ENCODE data around the gene PPIL3. TPM values are rescaled to one million over a fixed set of nuclear protein-coding genes. Genes with fewer than 3 reads are reported as not detected.
"Not testable (repeated sequence)": the region's sequence is repeated elsewhere in the genome, so short reads cannot be mapped to it uniquely, and the experiment has no call there.

The PPIL3 gene
- polyA plus RNA-seq, 3 donors, result 12.3 to 34.6 (median 20.4) TPM

DNA sequence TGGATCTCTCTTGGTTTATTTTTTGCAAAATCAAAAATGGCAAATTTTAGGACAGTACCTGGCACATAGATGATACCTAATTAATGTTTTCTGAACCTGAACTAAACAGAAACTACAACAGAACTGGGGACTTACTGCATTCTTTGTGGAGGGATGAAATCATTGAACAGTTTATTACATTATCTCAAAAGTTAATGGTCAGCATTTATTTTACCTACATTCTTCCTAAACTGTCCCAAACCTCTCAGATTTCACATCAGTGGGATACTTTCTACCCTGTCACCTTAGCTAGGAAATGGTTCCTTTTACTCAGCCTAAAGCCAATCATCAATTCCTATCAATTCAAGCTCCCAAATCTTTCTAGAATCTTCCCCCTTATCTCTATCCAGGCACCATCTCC lies 10.6 kb upstream of the PPIL3 start:
- H3K4me2 ChIP-seq (replicated peaks; ENCODE audit: extremely low read depth, low read length, poor library complexity, severe bottlenecking), result no peak overlapping the region
- Mint-ChIP-seq H3K4me1 (peaks cover 13% of the 10 kb centered on the region), H3K4me3 (no peak overlapping the region), H3K27ac (peak overlapping the region in 1 of 7 donors; percentile 74), H3K36me3 (peaks cover 51 to 70% of the 10 kb centered on the region in 2 donors), H3K27me3 (ENCODE audit: low read depth in 3 of 3) (no peaks in the 10 kb centered on the region), H3K9me3 (no peaks in the 10 kb centered on the region)
- intact Hi-C loops (cut with micrococcal nuclease), result loop anchor here in 1 of 2 donors (10.0 kb wide), 1 partner anchor 335 kb away; no protein-coding TSS in a partner anchor
- TF ChIP-seq, protein P1, sequence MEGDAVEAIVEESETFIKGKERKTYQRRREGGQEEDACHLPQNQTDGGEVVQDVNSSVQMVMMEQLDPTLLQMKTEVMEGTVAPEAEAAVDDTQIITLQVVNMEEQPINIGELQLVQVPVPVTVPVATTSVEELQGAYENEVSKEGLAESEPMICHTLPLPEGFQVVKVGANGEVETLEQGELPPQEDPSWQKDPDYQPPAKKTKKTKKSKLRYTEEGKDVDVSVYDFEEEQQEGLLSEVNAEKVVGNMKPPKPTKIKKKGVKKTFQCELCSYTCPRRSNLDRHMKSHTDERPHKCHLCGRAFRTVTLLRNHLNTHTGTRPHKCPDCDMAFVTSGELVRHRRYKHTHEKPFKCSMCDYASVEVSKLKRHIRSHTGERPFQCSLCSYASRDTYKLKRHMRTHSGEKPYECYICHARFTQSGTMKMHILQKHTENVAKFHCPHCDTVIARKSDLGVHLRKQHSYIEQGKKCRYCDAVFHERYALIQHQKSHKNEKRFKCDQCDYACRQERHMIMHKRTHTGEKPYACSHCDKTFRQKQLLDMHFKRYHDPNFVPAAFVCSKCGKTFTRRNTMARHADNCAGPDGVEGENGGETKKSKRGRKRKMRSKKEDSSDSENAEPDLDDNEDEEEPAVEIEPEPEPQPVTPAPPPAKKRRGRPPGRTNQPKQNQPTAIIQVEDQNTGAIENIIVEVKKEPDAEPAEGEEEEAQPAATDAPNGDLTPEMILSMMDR (IDR thresholded peaks at IDR 0.05), result no peak
- no peaks in the 10 kb centered on the region for H3K9me3 ChIP-seq (replicated peaks in 1 of 2; ENCODE audit: control insufficient read depth in 1 of 2, insufficient read depth in 1 of 2, low read length in 2 of 2)
- no peak overlapping the region for H3K4me3 ChIP-seq (replicated peaks in 1 of 3; ENCODE audit: low read depth in 2 of 3, low read length in 3 of 3)
- DNase-seq, result no peak
- no peak overlapping the region for H2AFZ ChIP-seq (ENCODE audit: insufficient read depth, low read depth, low read length, poor library complexity, severe bottlenecking)
- no peak overlapping the region for H3K9ac ChIP-seq (ENCODE audit: insufficient read depth, low read length, poor library complexity, severe bottlenecking)
- H3K27ac ChIP-seq (ENCODE audit: low read depth in 1 of 2, low read length in 2 of 2), result no peak overlapping the region
- no peaks in the 10 kb centered on the region for H4K20me1 ChIP-seq (ENCODE audit: insufficient read depth, low read length)
- no peaks in the 10 kb centered on the region for H3K27me3 ChIP-seq (ENCODE audit: control insufficient read depth in 2 of 2, insufficient read depth in 2 of 2, low read length in 2 of 2)
- H3K79me2 ChIP-seq (ENCODE audit: insufficient read depth, low read length), result no peaks in the 10 kb centered on the region
- peaks cover 60 to 76% of the 10 kb centered on the region in 2 donors for H3K36me3 ChIP-seq (replicated peaks in 1 of 2; ENCODE audit: control insufficient read depth in 1 of 2, insufficient read depth in 2 of 2, low read length in 2 of 2)
- H3K4me1 ChIP-seq (ENCODE audit: control insufficient read depth in 1 of 2, insufficient read depth in 2 of 2, low read length in 2 of 2), result peaks cover 8 to 11% of the 10 kb centered on the region in 2 donors

DNA sequence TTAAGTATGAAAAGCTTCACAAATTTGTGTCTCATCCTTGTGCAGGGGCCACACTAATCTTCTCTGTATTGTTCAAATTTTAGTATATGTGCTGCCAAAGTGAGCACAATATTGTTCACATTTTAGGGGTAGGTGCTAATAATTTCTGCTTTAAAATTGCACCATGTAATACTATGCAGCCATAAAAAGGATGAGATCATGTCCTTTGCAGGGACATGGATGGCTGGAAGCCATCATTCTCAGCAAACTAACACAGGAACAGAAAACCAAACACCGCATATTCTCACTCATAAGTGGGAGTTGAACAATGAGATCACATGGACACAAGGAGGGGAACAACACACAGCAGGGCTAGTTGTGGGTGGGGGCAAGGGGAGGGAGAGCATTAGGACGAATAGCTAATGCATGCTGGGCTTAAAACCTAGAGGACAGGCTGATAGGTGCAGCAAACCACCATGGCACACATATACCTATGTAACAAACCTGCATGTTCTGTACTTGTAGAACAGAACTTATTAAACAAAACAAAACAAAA lies 7.1 kb downstream of the PPIL3 start:
- not testable (repeated sequence) for H3K27me3 Mint-ChIP-seq (ENCODE audit: low read depth in 3 of 3); H3K27me3 ChIP-seq (ENCODE audit: control insufficient read depth in 2 of 2, insufficient read depth in 2 of 2, low read length in 2 of 2); H3K79me2 ChIP-seq (ENCODE audit: insufficient read depth, low read length); H3K9me3 ChIP-seq (replicated peaks in 1 of 2; ENCODE audit: control insufficient read depth in 1 of 2, insufficient read depth in 1 of 2, low read length in 2 of 2); H2AFZ ChIP-seq (ENCODE audit: insufficient read depth, low read depth, low read length, poor library complexity, severe bottlenecking); H3K27ac ChIP-seq (ENCODE audit: low read depth in 1 of 2, low read length in 2 of 2); H3K4me1 Mint-ChIP-seq; H3K4me3 Mint-ChIP-seq; DNase-seq; H4K20me1 ChIP-seq (ENCODE audit: insufficient read depth, low read length); H3K4me3 ChIP-seq (replicated peaks in 1 of 3; ENCODE audit: low read depth in 2 of 3, low read length in 3 of 3); H3K9me3 Mint-ChIP-seq; H3K4me2 ChIP-seq (replicated peaks; ENCODE audit: extremely low read depth, low read length, poor library complexity, severe bottlenecking); H3K9ac ChIP-seq (ENCODE audit: insufficient read depth, low read length, poor library complexity, severe bottlenecking); H3K4me1 ChIP-seq (ENCODE audit: control insufficient read depth in 1 of 2, insufficient read depth in 2 of 2, low read length in 2 of 2)
- intact Hi-C loops (cut with micrococcal nuclease), result loop anchor here in 1 of 2 donors (10.0 kb wide), 1 partner anchor 573 kb away; the partner anchor contains the start of genes STRADB and TRAK2
- peaks cover 65 to 84% of the 10 kb centered on the region in 2 donors for H3K36me3 ChIP-seq (replicated peaks in 1 of 2; ENCODE audit: control insufficient read depth in 1 of 2, insufficient read depth in 2 of 2, low read length in 2 of 2)
- peak overlapping the region in 1 of 7 donors; percentile 74 for H3K27ac Mint-ChIP-seq
- WGBS (ENCODE audit: insufficient coverage), result no CpG with 5 or more reads among the region's 2 CpGs
- peaks cover 61 to 67% of the 10 kb centered on the region in 2 donors for H3K36me3 Mint-ChIP-seq
